ENCODE data around the gene MBNL2. TPM values are rescaled to one million over a fixed set of nuclear protein-coding genes. Genes with fewer than 3 reads are reported as not detected.

Gene MBNL2
- total and polyA plus RNA-seq, 2 of the 13 experiments (the other 11 are each of a cell fraction or from before 2014, with no cell fraction given): 30.8 to 59.0 TPM

DNA sequence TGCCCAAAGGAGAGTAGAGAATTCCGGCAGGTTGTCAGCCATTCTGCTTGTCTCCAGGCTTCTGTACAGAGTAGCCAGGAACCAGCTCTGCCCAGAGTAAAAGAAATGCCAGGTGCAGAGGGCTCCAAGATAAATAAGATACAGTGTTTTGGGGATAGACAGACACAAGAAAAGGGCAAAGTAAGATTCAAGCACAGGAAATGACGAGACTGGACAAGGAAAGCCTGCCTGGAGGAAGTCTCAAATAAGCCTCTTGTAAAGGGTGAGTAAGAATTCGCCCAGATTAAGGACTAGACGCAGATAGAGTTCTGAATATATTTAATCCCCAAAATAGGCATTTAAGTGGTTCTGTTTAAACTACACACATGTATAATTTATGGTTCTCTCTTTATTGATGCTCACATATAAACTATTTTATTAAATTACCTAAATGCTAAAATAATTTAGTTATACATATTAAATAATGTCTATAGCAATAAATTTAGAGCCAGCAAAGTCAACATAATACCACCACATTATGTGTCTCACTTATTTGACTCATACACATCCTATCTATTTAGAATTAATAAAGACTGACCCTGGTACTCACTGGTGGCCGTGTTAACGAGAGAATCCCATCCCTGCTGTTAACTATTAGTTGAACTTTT lies 113.5 kb downstream of the MBNL2 start (continued):
- TF ChIP-seq, protein P1, sequence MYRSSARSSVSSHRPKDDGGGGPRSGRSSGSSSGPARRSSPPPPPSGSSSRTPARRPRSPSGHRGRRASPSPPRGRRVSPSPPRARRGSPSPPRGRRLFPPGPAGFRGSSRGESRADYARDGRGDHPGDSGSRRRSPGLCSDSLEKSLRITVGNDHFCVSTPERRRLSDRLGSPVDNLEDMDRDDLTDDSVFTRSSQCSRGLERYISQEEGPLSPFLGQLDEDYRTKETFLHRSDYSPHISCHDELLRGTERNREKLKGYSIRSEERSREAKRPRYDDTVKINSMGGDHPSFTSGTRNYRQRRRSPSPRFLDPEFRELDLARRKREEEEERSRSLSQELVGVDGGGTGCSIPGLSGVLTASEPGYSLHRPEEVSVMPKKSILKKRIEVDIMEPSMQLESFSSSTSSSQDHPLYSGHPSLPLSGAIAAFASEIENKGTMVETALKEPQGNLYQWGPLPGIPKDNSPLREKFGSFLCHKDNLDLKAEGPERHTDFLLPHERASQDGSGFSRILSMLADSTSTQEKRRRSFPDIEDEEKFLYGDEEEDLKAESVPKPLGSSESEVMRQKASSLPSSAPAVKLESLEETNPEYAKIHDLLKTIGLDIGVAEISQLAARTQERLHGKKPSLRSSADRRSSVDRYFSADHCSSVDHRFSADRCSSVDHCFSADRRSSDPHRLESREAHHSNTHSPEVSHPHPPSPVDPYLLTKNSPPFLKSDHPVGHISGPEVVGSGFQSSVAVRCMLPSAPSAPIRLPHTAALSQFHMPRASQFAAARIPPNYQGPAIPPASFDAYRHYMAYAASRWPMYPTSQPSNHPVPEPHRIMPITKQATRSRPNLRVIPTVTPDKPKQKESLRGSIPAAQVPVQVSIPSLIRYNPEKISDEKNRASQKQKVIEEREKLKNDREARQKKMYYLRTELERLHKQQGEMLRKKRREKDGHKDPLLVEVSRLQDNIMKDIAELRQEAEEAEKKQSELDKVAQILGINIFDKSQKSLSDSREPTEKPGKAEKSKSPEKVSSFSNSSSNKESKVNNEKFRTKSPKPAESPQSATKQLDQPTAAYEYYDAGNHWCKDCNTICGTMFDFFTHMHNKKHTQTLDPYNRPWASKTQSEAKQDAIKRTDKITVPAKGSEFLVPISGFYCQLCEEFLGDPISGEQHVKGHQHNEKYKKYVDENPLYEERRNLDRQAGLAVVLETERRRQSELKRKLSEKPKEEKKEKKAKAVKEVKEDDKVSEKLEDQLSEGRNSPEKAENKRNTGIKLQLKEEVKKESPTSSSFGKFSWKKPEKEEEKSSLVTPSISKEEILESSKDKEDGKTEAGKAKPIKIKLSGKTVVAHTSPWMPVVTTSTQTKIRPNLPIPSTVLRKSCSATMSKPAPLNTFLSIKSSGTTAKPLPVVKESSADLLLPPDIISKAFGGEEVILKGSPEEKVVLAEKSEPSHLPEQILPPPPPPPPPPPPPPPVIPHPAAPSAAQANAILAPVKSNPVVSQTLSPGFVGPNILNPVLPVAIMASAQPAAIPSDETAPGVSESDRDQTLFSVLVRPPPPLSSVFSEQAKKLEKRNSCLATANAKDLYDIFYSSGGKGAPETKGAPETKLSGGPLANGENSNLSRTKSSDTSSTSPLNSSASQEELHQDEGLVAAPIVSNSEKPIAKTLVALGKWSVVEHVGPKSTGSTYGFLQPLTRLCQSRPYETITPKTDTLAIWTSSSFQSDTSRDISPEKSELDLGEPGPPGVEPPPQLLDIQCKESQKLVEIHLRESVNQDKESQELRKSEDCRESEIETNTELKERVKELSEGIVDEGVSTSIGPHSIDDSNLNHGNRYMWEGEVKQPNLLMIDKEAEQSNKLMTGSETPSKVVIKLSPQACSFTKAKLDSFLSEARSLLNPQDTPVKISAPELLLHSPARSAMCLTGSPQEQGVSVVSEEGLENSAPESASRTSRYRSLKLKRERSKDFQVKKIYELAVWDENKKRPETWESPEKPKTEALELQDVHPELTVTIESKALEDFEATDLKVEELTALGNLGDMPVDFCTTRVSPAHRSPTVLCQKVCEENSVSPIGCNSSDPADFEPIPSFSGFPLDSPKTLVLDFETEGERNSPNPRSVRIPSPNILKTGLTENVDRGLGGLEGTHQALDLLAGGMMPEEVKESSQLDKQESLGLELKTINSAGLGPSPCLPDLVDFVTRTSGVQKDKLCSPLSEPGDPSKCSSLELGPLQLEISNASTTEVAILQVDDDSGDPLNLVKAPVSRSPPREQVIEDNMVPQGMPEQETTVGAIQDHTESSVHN (CRISPR knock-in tag; IDR thresholded peaks at IDR 0.05): no peak
- TF ChIP-seq, protein P2, sequence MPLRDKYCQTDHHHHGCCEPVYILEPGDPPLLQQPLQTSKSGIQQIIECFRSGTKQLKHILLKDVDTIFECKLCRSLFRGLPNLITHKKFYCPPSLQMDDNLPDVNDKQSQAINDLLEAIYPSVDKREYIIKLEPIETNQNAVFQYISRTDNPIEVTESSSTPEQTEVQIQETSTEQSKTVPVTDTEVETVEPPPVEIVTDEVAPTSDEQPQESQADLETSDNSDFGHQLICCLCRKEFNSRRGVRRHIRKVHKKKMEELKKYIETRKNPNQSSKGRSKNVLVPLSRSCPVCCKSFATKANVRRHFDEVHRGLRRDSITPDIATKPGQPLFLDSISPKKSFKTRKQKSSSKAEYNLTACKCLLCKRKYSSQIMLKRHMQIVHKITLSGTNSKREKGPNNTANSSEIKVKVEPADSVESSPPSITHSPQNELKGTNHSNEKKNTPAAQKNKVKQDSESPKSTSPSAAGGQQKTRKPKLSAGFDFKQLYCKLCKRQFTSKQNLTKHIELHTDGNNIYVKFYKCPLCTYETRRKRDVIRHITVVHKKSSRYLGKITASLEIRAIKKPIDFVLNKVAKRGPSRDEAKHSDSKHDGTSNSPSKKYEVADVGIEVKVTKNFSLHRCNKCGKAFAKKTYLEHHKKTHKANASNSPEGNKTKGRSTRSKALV (CRISPR knock-in tag; IDR thresholded peaks at IDR 0.05): no peak
